Measurements from ENCODE around the gene COL5A1. TPM values are rescaled to one million over a fixed set of nuclear protein-coding genes. Genes with fewer than 3 reads are reported as not detected.

COL5A1 gene
- total RNA-seq, 2 donors from 2014 or later, result 10.9 to 22.0 TPM

- no peaks in the 10 kb centered on the region for H3K27me3 ChIP-seq
- H3K4me3 ChIP-seq, result no peak overlapping the region
- peak; percentile 65 to 88 for TF ChIP-seq CTCF (IDR thresholded peaks at IDR 0.05)
- peaks cover 0 to 20% of the 10 kb centered on the region in 2 donors for H3K4me1 ChIP-seq
- H3K27ac ChIP-seq, result peak overlapping the region; percentile 18 to 23
- H3K9me3 ChIP-seq, result no peaks in the 10 kb centered on the region
- DNase-seq (ENCODE audit: low spot score), result peak; percentile 89
- no peaks in the 10 kb centered on the region for H3K36me3 ChIP-seq
Measured at GRCh38 chr9:134689321-134690181, 47.9 kb downstream of the COL5A1 start.

- Histone ChIP-seq H3K9me3 (no peaks in the 10 kb centered on the region), H3K36me3 (no peaks in the 10 kb centered on the region), H3K27me3 (no peaks in the 10 kb centered on the region), H3K4me3 (no peak overlapping the region), H3K27ac (peak overlapping the region; percentile 18 to 23), H3K4me1 (peaks cover 0 to 20% of the 10 kb centered on the region in 2 donors)
- no peak for DNase-seq (ENCODE audit: low spot score)
- TF ChIP-seq CTCF (IDR thresholded peaks at IDR 0.05), result no peak
Measured at GRCh38 chr9:134690301-134690751, 48.7 kb downstream of the COL5A1 start.

- peaks cover 0 to 20% of the 10 kb centered on the region in 2 donors for H3K4me1 ChIP-seq
- H3K9me3 ChIP-seq, result no peaks in the 10 kb centered on the region
- H3K27me3 ChIP-seq, result no peaks in the 10 kb centered on the region
- no peak overlapping the region for H3K4me3 ChIP-seq
- no peak for DNase-seq (ENCODE audit: low spot score)
- TF ChIP-seq CTCF (IDR thresholded peaks at IDR 0.05), result no peak
- no peaks in the 10 kb centered on the region for H3K36me3 ChIP-seq
- H3K27ac ChIP-seq, result peak overlapping the region; percentile 23 to 34
Measured at GRCh38 chr9:134690946-134691694, 49.5 kb downstream of the COL5A1 start.

- no peak for TF ChIP-seq CTCF (IDR thresholded peaks at IDR 0.05)
- Histone ChIP-seq H3K9me3 (no peaks in the 10 kb centered on the region), H3K4me3 (no peak overlapping the region), H3K4me1 (peaks cover 0 to 20% of the 10 kb centered on the region in 2 donors), H3K27me3 (no peaks in the 10 kb centered on the region), H3K36me3 (no peaks in the 10 kb centered on the region), H3K27ac (peak overlapping the region in 1 of 2 donors; percentile 11)
- no peak for DNase-seq (ENCODE audit: low spot score)
Measured at GRCh38 chr9:134691695-134692572, 50.3 kb downstream of the COL5A1 start.

GRCh38 chr9:134692573-134692860 lies 50.9 kb downstream of the COL5A1 start:
- H3K4me3 ChIP-seq, result no peak overlapping the region
- H3K36me3 ChIP-seq, result no peaks in the 10 kb centered on the region
- no peak overlapping the region for H3K27ac ChIP-seq
- no peak for DNase-seq (ENCODE audit: low spot score)
- H3K27me3 ChIP-seq, result no peaks in the 10 kb centered on the region
- TF ChIP-seq CTCF (IDR thresholded peaks at IDR 0.05), result no peak
- no peaks in the 10 kb centered on the region for H3K9me3 ChIP-seq
- H3K4me1 ChIP-seq, result peaks cover 0 to 20% of the 10 kb centered on the region in 2 donors

Data from right atrium auricular region (tissue), 2 donors.